GM18870 (cell line): ENCODE measurements around the gene GNAQ.

Experiments used
- ATAC-seq: cut with Tn5 transposase; IDR thresholded peaks from one replicate; pipeline ENCODE4 v1.9.1; 2021; ENCODE audit warnings: moderate library complexity; ENCODE audit not compliant: unreplicated experiment

Gene GNAQ

GRCh38 chr9:77826116-77826515, 205.5 kb downstream of the GNAQ start:
- ATAC-seq, result no peak

GRCh38 chr9:77825361-77825760, 206.2 kb downstream of the GNAQ start:
- ATAC-seq, result no peak

GRCh38 chr9:77820293-77820954, 211.2 kb downstream of the GNAQ start:
- ATAC-seq, result no peak

- ATAC-seq, result no peak
Observed at GRCh38 chr9:77819657-77820056, 212.0 kb downstream of the GNAQ start.

GRCh38 chr9:77817590-77818311, 213.9 kb downstream of the GNAQ start:
- no peak for ATAC-seq

GRCh38 chr9:77816641-77817341, 214.8 kb downstream of the GNAQ start:
- ATAC-seq, result no peak

- ATAC-seq, result no peak
Observed at GRCh38 chr9:77815260-77815659, 216.4 kb downstream of the GNAQ start.

GRCh38 chr9:77811832-77812231, 219.8 kb downstream of the GNAQ start:
- ATAC-seq, result no peak

- ATAC-seq, result no peak
Observed at GRCh38 chr9:77810637-77811119, 220.9 kb downstream of the GNAQ start.

- no peak for ATAC-seq
Observed at GRCh38 chr9:77810047-77810446, 221.6 kb downstream of the GNAQ start.

- no peak for ATAC-seq
Observed at GRCh38 chr9:77809552-77809951, 222.1 kb downstream of the GNAQ start.

GRCh38 chr9:77808751-77809081, 222.9 kb downstream of the GNAQ start:
- no peak for ATAC-seq

- no peak for ATAC-seq
Observed at GRCh38 chr9:77807846-77808750, 223.5 kb downstream of the GNAQ start.

- ATAC-seq, result no peak
Observed at GRCh38 chr9:77807281-77807683, 224.3 kb downstream of the GNAQ start.

- no peak for ATAC-seq
Observed at GRCh38 chr9:77806741-77807140, 224.9 kb downstream of the GNAQ start.

- no peak for ATAC-seq
Observed at GRCh38 chr9:77805810-77806209, 225.8 kb downstream of the GNAQ start.

- no peak for ATAC-seq
Observed at GRCh38 chr9:77803423-77803822, 228.2 kb downstream of the GNAQ start.

- no peak for ATAC-seq
Observed at GRCh38 chr9:77802515-77803293, 228.9 kb downstream of the GNAQ start.

- no peak for ATAC-seq
Observed at GRCh38 chr9:77802064-77802463, 229.5 kb downstream of the GNAQ start.

GRCh38 chr9:77800924-77801551, 230.6 kb downstream of the GNAQ start:
- ATAC-seq, result no peak
